ENCODE results near the gene WWOX. TPM values are rescaled to one million over a fixed set of nuclear protein-coding genes. Genes with fewer than 3 reads are reported as not detected.

The WWOX gene
- polyA plus RNA-seq, 1 donor (not counting 4 experiments of a cell fraction or from before 2014, with no cell fraction given) = 5.1 TPM

- no peak for TF ChIP-seq CTCF (optimal IDR thresholded peaks at IDR 0.05 in 1 of 3, IDR thresholded peaks at IDR 0.05 in 1 of 3, conservative IDR thresholded peaks at IDR 0.05 in 1 of 3; ENCODE audit: extremely low read depth in 1 of 3, insufficient read depth in 2 of 3, low read length in 3 of 3)
- TF ChIP-seq EZH2 (IDR thresholded peaks at IDR 0.05; ENCODE audit: low read length) = no peak
- H4K20me1 ChIP-seq (ENCODE audit: control insufficient read depth, extremely low read depth, insufficient read depth, low read length) = no peaks in the 10 kb centered on the region
- FAIRE-seq = no peak
- no peak overlapping the region for H3K27ac ChIP-seq (ENCODE audit: control insufficient read depth, insufficient read depth, low read length)
- DNase-seq (ENCODE audit: low read depth, low spot score) = no peak
- H3K9me3 ChIP-seq (ENCODE audit: control insufficient read depth, low read depth, low read length) = no peaks in the 10 kb centered on the region
- H3K27me3 ChIP-seq (ENCODE audit: control insufficient read depth, extremely low read depth, insufficient read depth, low read length) = no peaks in the 10 kb centered on the region
- no peaks in the 10 kb centered on the region for H3K9me1 ChIP-seq (ENCODE audit: control insufficient read depth, extremely low read depth, insufficient read depth, low read length)
- H3K9ac ChIP-seq (ENCODE audit: control insufficient read depth, extremely low read depth, insufficient read depth, low read length) = no peak overlapping the region
- dilution Hi-C loops (cut with MboI; ENCODE audit: extremely low pct_ligation_motif_present, low sequenced_read_pairs) = no loop called here
- H3K4me3 ChIP-seq (ENCODE audit: control insufficient read depth in 2 of 3, extremely low read depth in 1 of 3, insufficient read depth in 2 of 3, low read depth in 1 of 3, low read length in 3 of 3) = no peak overlapping the region
- H3K79me2 ChIP-seq (ENCODE audit: control insufficient read depth, insufficient read depth, low read length) = no peaks in the 10 kb centered on the region
- H3K4me2 ChIP-seq (ENCODE audit: control insufficient read depth, extremely low read depth, insufficient read depth, low read depth, low read length) = no peak overlapping the region
- H2AFZ ChIP-seq (ENCODE audit: control insufficient read depth, low read length) = no peak overlapping the region
- no peaks in the 10 kb centered on the region for H3K4me1 ChIP-seq (ENCODE audit: control insufficient read depth, extremely low read depth, insufficient read depth, low read length)
- H3K36me3 ChIP-seq (ENCODE audit: control insufficient read depth in 2 of 2, extremely low read depth in 1 of 2, insufficient read depth in 2 of 2, low read length in 2 of 2) = no peaks in the 10 kb centered on the region
These were observed 540.3 kb downstream of the WWOX start for GRCh38 chr16:78639775-78640174.

- Histone ChIP-seq H3K4me1 (ENCODE audit: control insufficient read depth, extremely low read depth, insufficient read depth, low read length) (no peaks in the 10 kb centered on the region), H3K9me1 (ENCODE audit: control insufficient read depth, extremely low read depth, insufficient read depth, low read length) (no peaks in the 10 kb centered on the region), H3K9me3 (ENCODE audit: control insufficient read depth, low read depth, low read length) (no peaks in the 10 kb centered on the region), H3K9ac (ENCODE audit: control insufficient read depth, extremely low read depth, insufficient read depth, low read length) (no peak overlapping the region), H3K27ac (ENCODE audit: control insufficient read depth, insufficient read depth, low read length) (no peak overlapping the region), H2AFZ (ENCODE audit: control insufficient read depth, low read length) (no peak overlapping the region), H3K27me3 (ENCODE audit: control insufficient read depth, extremely low read depth, insufficient read depth, low read length) (no peaks in the 10 kb centered on the region), H3K79me2 (ENCODE audit: control insufficient read depth, insufficient read depth, low read length) (no peaks in the 10 kb centered on the region), H3K4me3 (ENCODE audit: control insufficient read depth in 2 of 3, extremely low read depth in 1 of 3, insufficient read depth in 2 of 3, low read depth in 1 of 3, low read length in 3 of 3) (no peak overlapping the region), H3K36me3 (ENCODE audit: control insufficient read depth in 2 of 2, extremely low read depth in 1 of 2, insufficient read depth in 2 of 2, low read length in 2 of 2) (no peaks in the 10 kb centered on the region), H4K20me1 (ENCODE audit: control insufficient read depth, extremely low read depth, insufficient read depth, low read length) (no peaks in the 10 kb centered on the region), H3K4me2 (ENCODE audit: control insufficient read depth, extremely low read depth, insufficient read depth, low read depth, low read length) (no peak overlapping the region)
- DNase-seq (ENCODE audit: low read depth, low spot score) (no peak), FAIRE-seq (no peak)
- dilution Hi-C loops (cut with MboI; ENCODE audit: extremely low pct_ligation_motif_present, low sequenced_read_pairs) = no loop called here
- no peak for TF ChIP-seq CTCF (optimal IDR thresholded peaks at IDR 0.05 in 1 of 3, IDR thresholded peaks at IDR 0.05 in 1 of 3, conservative IDR thresholded peaks at IDR 0.05 in 1 of 3; ENCODE audit: extremely low read depth in 1 of 3, insufficient read depth in 2 of 3, low read length in 3 of 3)
- no peak for TF ChIP-seq EZH2 (IDR thresholded peaks at IDR 0.05; ENCODE audit: low read length)
These were observed 541.4 kb downstream of the WWOX start for GRCh38 chr16:78640886-78641285.

Measured in keratinocyte (primary cell).